ENCODE results near the gene SDC3.
"Not testable (repeated sequence)": the region's sequence is repeated elsewhere in the genome, so short reads cannot be mapped to it uniquely, and the experiment has no call there.

SDC3 gene

GRCh38 chr1:30871276-30871871 is 37.2 kb downstream of the SDC3 start:
- no peak for TF ChIP-seq CTCF (IDR thresholded peaks at IDR 0.05)
- TF ChIP-seq ZFX (IDR thresholded peaks at IDR 0.05; ENCODE audit: borderline replicate concordance): no peak
- H3K27ac ChIP-seq: no peak overlapping the region

GRCh38 chr1:30870656-30871055 is 37.9 kb downstream of the SDC3 start:
- no peak for TF ChIP-seq CTCF (IDR thresholded peaks at IDR 0.05)
- no peak for TF ChIP-seq ZFX (IDR thresholded peaks at IDR 0.05; ENCODE audit: borderline replicate concordance)

DNA sequence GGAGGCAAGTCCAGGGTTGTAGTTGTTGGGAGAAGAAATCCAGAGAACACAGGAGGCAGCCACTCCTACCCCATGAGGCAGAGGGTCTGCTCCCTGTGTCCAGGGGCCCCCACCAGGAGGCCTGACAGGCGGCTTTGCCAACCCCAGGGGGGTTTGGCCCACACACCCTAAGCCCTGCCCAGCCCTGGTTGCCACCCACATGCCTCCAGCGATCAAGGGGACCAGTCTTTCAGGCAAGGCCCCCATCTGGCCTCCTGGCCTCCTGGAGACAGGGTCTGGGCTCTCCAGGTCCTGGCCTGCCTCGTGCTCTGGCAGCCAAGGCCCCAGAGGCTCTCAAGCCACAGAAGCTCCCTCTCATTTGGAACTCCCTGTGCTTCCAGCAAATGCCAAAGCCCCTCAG is 38.5 kb downstream of the SDC3 start:
- no peak for TF ChIP-seq CTCF (IDR thresholded peaks at IDR 0.05)
- TF ChIP-seq ZFX (IDR thresholded peaks at IDR 0.05; ENCODE audit: borderline replicate concordance): no peak
- no peak overlapping the region for H3K27ac ChIP-seq

More at GRCh38 chr1:30870656-30871055, 37.9 kb downstream of the SDC3 start:
- H3K27ac ChIP-seq: no peak overlapping the region

GRCh38 chr1:30868833-30869435 is 39.6 kb downstream of the SDC3 start:
- H3K27ac ChIP-seq: no peak overlapping the region
- no peak for TF ChIP-seq CTCF (IDR thresholded peaks at IDR 0.05)
- TF ChIP-seq ZFX (IDR thresholded peaks at IDR 0.05; ENCODE audit: borderline replicate concordance): no peak

GRCh38 chr1:30868057-30868456 is 40.5 kb downstream of the SDC3 start:
- H3K27ac ChIP-seq: not testable (repeated sequence)

DNA sequence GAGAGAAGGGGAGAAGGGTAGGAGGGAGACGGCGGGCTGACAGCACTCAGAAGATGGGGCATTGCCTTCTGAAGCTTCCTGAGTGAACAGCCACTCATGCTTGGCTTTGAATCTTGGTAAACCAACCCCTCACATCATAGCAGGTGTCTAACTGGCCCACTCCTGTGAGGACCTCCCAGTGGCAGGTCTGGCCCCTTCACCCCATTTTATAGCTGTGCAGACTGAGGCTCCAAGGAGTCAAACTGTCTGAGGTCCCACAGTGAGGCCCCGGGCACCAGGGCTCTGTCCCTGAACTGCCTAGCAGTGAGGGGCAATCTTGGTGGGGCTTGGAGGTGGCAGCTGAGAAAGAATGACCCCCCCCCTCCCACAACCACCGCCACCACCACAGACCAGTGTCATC is 41.0 kb downstream of the SDC3 start:
- no peak overlapping the region for H3K27ac ChIP-seq
- TF ChIP-seq CTCF (IDR thresholded peaks at IDR 0.05): no peak

DNA sequence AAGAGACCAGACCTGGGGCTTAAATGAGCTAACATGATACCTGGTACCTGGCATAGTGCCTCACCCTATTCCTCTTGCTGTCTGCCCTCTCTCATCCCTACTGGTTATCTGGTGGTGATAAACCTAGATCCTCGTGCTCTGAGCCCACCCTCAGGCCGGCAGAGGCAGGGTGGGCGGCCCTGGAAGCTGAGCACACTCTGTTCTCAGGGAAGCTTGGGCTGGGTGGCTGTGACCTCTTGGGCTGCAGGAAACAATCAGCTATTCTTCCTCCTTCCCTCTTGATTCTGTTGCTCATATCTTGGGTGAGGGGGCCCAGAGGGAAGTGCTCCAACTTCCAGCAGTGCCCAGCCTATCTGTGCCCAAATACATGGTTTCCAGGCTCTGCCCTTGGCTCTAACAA is 42.0 kb downstream of the SDC3 start:
- no peak for TF ChIP-seq CTCF (IDR thresholded peaks at IDR 0.05)
- TF ChIP-seq ZFX (IDR thresholded peaks at IDR 0.05; ENCODE audit: borderline replicate concordance): no peak
- no peak overlapping the region for H3K27ac ChIP-seq

- H3K27ac ChIP-seq: no peak overlapping the region
- TF ChIP-seq CTCF (IDR thresholded peaks at IDR 0.05) (no peak), ZFX (IDR thresholded peaks at IDR 0.05; ENCODE audit: borderline replicate concordance) (no peak)
Observed at GRCh38 chr1:30864681-30865080, 43.9 kb downstream of the SDC3 start.
